ENCODE measurements around the gene CRMP1. TPM values are rescaled to one million over a fixed set of nuclear protein-coding genes. Genes with fewer than 3 reads are reported as not detected.

Gene CRMP1
- total and polyA plus RNA-seq, 9 of the 15 experiments (the other 6 are each of a cell fraction or from before 2014, with no cell fraction given): 0.03 to 0.04 TPM; not detected in 7

DNA sequence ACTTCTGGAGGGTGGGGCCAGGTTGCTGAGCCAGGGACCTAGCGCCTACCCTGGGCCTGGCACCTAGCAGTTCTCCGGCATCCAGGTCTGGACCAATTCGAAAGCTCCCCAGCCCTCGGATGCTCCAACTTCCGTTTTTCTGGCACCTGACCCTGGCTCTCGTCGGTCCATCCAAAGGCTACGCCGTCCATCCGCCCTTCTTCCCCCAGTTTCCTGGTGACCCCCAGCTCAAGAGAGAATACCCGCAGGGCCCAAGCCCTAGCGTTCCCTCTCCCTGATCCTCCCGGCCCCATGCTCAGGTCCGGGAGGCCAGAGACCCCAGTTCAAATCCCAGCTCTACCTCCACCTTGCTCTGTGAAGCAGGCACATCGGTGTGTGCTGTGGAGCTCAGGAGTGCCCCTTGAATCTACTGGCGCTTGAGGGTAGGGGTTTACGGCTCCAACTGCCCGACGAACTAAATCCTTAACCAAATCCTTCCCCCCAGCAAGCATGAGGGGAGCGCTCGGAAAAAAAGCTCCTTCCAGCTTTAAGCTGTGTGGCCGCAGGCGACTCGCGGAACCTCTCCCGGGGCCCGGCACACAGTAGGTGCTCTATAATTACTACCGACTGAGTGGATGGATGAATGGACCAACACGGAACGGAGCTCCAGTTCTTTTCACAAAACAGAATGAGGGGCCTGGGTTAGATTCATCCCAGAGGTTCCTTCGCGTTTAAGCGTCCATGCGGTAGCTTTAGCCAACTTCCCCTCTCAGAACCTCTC is 1.1 kb downstream of the CRMP1 start (continued):
- TF ChIP-seq, protein P1, sequence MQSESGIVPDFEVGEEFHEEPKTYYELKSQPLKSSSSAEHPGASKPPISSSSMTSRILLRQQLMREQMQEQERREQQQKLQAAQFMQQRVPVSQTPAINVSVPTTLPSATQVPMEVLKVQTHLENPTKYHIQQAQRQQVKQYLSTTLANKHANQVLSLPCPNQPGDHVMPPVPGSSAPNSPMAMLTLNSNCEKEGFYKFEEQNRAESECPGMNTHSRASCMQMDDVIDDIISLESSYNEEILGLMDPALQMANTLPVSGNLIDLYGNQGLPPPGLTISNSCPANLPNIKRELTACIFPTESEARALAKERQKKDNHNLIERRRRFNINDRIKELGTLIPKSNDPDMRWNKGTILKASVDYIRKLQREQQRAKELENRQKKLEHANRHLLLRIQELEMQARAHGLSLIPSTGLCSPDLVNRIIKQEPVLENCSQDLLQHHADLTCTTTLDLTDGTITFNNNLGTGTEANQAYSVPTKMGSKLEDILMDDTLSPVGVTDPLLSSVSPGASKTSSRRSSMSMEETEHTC (IDR thresholded peaks at IDR 0.05): no peak
- TF ChIP-seq PKNOX1 (IDR thresholded peaks at IDR 0.05) (no peak), TBP (optimal IDR thresholded peaks at IDR 0.05; ENCODE audit: low read depth, low read length) (no peak), RNF2 (IDR thresholded peaks at IDR 0.05) (no peak), SMARCE1 (IDR thresholded peaks at IDR 0.05) (no peak), RBM17 (IDR thresholded peaks at IDR 0.05; ENCODE audit: borderline replicate concordance, low read depth, low read length) (no peak), RAD21 (CRISPR knock-in tag; conservative IDR thresholded peaks at IDR 0.05 in 1 of 2, IDR thresholded peaks at IDR 0.05 in 1 of 2) (no peak), ZNF589 (CRISPR knock-in tag; IDR thresholded peaks at IDR 0.05; ENCODE audit: low read depth) (no peak)
